Measurements from ENCODE around the gene PIGL.

DNA sequence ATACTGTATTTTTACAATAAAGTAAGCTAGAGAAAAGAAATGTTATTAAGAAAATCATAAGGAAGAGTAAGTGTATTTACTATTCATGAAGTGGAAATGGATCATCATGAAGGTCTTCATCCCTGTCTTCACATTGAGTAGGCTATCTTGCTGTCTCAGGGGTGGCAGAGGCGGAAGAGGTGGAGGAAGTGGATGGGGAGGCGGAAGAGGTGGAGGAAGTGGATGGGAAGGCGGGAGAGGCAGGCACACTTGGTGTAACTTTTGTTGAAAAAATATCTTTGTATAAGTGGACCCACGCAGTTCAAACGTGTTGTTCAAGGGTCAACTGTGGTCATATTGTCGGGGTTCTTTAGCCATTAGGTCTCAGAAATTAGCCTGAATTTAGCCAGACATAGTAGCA lies 50.2 kb downstream of the PIGL start:
- TF ChIP-seq CTCF (IDR thresholded peaks at IDR 0.05): no peak
- no peak for TF ChIP-seq POLR2A (IDR thresholded peaks at IDR 0.05)

Data from tibial nerve (tissue), 3 donors.